Measurements from ENCODE around the gene SPATA20.
A peak's percentile ranks its signal among the peaks of the same experiment; 100 is the strongest.

Gene SPATA20

DNA sequence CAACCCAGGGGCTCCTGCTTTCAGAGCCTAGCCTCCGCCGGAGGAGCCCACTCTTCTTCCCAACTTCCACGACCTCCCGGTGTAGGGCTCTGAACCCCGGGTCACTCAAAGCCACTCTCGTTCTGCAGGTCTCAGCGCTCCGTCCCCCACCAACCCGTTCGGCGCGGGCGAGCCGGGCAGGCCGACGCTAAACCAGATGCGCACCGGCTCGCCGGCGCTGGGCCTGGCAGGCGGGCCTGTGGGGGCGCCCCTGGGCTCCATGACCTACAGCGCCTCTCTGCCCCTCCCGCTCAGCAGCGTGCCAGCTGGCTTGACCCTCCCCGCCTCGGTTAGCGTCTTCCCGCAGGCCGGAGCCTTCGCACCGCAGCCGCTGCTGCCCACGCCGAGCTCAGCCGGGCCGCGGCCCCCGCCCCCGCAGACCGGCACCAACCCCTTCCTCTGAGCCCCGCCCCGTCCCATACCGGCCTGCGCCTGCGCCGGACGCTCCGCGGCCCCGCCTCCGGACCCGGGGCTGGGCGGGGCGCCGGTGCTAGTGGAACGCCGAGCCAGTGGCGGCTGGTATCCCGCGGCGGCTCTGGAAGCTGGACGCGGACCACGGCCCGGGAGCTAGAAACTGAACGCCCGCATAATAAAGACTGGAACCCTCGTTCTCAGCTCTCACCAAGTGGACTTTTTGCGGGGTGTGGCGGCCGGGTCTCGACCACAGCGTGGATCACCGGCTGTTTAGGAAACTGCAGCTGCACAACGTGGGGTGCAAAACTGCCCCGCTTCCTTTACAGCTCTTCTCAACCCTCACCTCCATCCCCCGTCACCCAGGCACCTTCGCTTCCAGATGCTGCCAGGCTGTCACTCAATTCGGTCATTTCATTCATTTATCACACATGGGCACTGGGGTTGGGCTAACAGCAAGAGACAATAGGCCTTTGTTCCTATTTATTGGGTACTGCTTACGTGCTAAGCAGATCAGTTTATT lies 5.0 kb upstream of the SPATA20 start:
- H3K4me2 ChIP-seq (ENCODE audit: low read length) = peak overlapping the region; percentile 99
- no peaks in the 10 kb centered on the region for H3K79me2 ChIP-seq (ENCODE audit: low read length)
- H4K20me1 ChIP-seq (ENCODE audit: insufficient read depth, low read length) = no peaks in the 10 kb centered on the region
- H3K9ac ChIP-seq (ENCODE audit: low read length) = peak overlapping the region; percentile 59
- H3K36me3 ChIP-seq (replicated peaks; ENCODE audit: low read depth, low read length) = no peaks in the 10 kb centered on the region
- H3K4me1 ChIP-seq (ENCODE audit: low read length) = peaks cover 8% of the 10 kb centered on the region
- no peak overlapping the region for H3K27ac ChIP-seq (ENCODE audit: low read length)
- peak overlapping the region; percentile 83 for H3K4me3 ChIP-seq (ENCODE audit: low read length)
- peaks cover 15% of the 10 kb centered on the region; the same call in 1 of the 2 replicates for H3K27me3 ChIP-seq (ENCODE audit: low read depth, low read length)
- H3K9me3 ChIP-seq (ENCODE audit: insufficient read depth, low read length) = no peaks in the 10 kb centered on the region
- H2AFZ ChIP-seq (ENCODE audit: low read depth, low read length) = peak overlapping the region; percentile 56
- TF ChIP-seq, protein P1, sequence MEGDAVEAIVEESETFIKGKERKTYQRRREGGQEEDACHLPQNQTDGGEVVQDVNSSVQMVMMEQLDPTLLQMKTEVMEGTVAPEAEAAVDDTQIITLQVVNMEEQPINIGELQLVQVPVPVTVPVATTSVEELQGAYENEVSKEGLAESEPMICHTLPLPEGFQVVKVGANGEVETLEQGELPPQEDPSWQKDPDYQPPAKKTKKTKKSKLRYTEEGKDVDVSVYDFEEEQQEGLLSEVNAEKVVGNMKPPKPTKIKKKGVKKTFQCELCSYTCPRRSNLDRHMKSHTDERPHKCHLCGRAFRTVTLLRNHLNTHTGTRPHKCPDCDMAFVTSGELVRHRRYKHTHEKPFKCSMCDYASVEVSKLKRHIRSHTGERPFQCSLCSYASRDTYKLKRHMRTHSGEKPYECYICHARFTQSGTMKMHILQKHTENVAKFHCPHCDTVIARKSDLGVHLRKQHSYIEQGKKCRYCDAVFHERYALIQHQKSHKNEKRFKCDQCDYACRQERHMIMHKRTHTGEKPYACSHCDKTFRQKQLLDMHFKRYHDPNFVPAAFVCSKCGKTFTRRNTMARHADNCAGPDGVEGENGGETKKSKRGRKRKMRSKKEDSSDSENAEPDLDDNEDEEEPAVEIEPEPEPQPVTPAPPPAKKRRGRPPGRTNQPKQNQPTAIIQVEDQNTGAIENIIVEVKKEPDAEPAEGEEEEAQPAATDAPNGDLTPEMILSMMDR (IDR thresholded peaks at IDR 0.05; ENCODE audit: low read depth, low read length) = peak; percentile 35
- TF ChIP-seq EZH2phosphoT487 (IDR thresholded peaks at IDR 0.05; ENCODE audit: low read depth) = no peak

DNA sequence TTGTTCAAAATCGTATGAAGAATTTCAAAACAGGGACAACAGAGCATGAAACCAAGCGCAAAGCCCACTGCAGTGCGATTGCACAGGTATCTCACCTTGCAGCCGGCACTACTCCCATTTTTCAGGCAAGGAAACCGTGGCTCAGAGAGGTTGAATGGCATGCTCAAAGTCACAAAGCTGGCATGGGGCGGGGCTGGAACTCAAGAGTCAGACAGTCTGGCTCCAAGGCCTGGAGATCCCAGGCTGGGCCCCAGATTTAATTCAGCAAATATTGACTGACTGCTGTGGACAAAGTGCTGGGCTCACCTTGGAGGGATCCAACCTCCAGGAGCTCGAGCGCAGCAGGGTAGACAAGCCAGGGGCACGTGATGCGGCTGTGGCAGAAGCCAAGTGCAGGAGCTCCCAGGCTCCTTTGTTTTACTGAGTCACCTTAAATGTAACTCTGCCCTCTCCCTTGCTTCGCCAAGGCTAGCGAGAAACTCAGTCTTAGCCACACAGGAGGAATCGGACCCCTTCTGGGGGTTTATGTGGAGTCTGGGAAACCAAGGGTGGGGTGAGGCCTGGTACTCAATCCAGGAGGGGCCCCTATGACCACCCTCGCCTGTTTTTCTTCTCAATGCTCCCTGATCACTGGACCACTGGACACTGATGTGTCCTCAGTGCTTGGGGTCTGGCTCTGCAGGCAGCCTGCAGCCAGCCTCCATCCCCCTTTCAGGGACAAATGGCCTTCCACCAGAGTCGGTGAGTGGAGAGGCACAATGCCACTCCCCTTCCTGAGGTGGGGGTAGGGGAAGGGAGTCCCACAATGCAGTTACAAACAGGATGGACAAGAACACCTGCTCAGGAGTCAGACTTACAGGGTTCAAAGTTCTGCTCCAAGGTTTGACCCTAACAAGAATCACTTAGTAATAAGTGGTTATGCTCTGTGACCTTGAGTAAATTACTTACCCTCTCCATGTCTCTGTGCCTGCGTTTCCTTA lies 3.9 kb upstream of the SPATA20 start:
- H4K20me1 ChIP-seq (ENCODE audit: insufficient read depth, low read length) = no peaks in the 10 kb centered on the region
- H3K36me3 ChIP-seq (replicated peaks; ENCODE audit: low read depth, low read length) = no peaks in the 10 kb centered on the region
- peaks cover 14% of the 10 kb centered on the region for H3K4me1 ChIP-seq (ENCODE audit: low read length)
- TF ChIP-seq EZH2phosphoT487 (IDR thresholded peaks at IDR 0.05; ENCODE audit: low read depth) = no peak
- TF ChIP-seq, protein P1 (IDR thresholded peaks at IDR 0.05; ENCODE audit: low read depth, low read length) = no peak
- no peak overlapping the region for H3K27ac ChIP-seq (ENCODE audit: low read length)
- peak overlapping the region; percentile 83 for H3K4me3 ChIP-seq (ENCODE audit: low read length)
- H3K79me2 ChIP-seq (ENCODE audit: low read length) = no peaks in the 10 kb centered on the region
- H3K27me3 ChIP-seq (ENCODE audit: low read depth, low read length) = peaks cover 15% of the 10 kb centered on the region; the same call in 1 of the 2 replicates
- no peaks in the 10 kb centered on the region for H3K9me3 ChIP-seq (ENCODE audit: insufficient read depth, low read length)
- peak overlapping the region; percentile 99 for H3K4me2 ChIP-seq (ENCODE audit: low read length)
- peak overlapping the region; percentile 59; the same call in 1 of the 2 replicates for H3K9ac ChIP-seq (ENCODE audit: low read length)
- no peak overlapping the region for H2AFZ ChIP-seq (ENCODE audit: low read depth, low read length)

DNA sequence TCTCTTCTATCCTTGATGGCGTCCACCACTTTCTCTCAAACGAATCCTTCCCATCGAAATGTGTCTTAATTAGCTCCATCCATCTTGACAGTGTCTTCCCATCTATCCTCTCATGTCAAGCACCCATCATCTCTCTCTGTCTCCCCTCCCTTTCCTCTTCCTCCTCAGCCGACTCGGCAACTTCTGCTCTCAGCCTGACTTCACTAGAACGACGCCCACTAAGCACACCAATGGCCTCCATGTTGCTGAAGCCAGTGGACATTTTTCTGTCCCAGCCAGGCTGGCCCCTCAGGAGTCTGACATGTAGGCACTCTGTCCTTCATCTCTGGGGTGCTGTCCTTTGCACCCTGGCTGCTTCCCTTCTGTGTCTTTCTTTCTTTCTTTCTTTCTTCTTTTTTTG lies 2.5 kb upstream of the SPATA20 start:
- H4K20me1 ChIP-seq (ENCODE audit: insufficient read depth, low read length) = no peaks in the 10 kb centered on the region
- peaks cover 14% of the 10 kb centered on the region for H3K4me1 ChIP-seq (ENCODE audit: low read length)
- no peak overlapping the region for H2AFZ ChIP-seq (ENCODE audit: low read depth, low read length)
- no peak for TF ChIP-seq EZH2phosphoT487 (IDR thresholded peaks at IDR 0.05; ENCODE audit: low read depth)
- TF ChIP-seq, protein P1 (IDR thresholded peaks at IDR 0.05; ENCODE audit: low read depth, low read length) = no peak
- H3K4me2 ChIP-seq (ENCODE audit: low read length) = no peak overlapping the region
- no peak overlapping the region for H3K27ac ChIP-seq (ENCODE audit: low read length)
- no peaks in the 10 kb centered on the region for H3K36me3 ChIP-seq (replicated peaks; ENCODE audit: low read depth, low read length)
- peaks cover 15% of the 10 kb centered on the region; the same call in 1 of the 2 replicates for H3K27me3 ChIP-seq (ENCODE audit: low read depth, low read length)
- H3K9ac ChIP-seq (ENCODE audit: low read length) = no peak overlapping the region
- H3K9me3 ChIP-seq (ENCODE audit: insufficient read depth, low read length) = no peaks in the 10 kb centered on the region
- no peaks in the 10 kb centered on the region for H3K79me2 ChIP-seq (ENCODE audit: low read length)
- H3K4me3 ChIP-seq (ENCODE audit: low read length) = no peak overlapping the region

Data from OCI-LY3 (cell line).